B cell (primary cell): ENCODE data around the gene DNAH8.

Experiments
- EZH2 ChIP-seq: IDR thresholded peaks from 2 replicates; pipeline ENCODE4 v1.6.1; 2012; ENCODE audit warnings: borderline replicate concordance, low read depth, mild to moderate bottlenecking, moderate library complexity, low read length; ENCODE audit not compliant: insufficient read depth, poor library complexity, severe bottlenecking
- TF ChIP-seq, protein P1 (sequence below): fragments of 200-600 bp; IDR thresholded peaks from one replicate; pipeline ENCODE4 v1.8.0; 2022; ENCODE audit warnings: antibody characterized with exemption, mild to moderate bottlenecking

GRCh38 chr6:39007575-39007974 is 292.5 kb downstream of the DNAH8 start:
- TF ChIP-seq, protein P1, sequence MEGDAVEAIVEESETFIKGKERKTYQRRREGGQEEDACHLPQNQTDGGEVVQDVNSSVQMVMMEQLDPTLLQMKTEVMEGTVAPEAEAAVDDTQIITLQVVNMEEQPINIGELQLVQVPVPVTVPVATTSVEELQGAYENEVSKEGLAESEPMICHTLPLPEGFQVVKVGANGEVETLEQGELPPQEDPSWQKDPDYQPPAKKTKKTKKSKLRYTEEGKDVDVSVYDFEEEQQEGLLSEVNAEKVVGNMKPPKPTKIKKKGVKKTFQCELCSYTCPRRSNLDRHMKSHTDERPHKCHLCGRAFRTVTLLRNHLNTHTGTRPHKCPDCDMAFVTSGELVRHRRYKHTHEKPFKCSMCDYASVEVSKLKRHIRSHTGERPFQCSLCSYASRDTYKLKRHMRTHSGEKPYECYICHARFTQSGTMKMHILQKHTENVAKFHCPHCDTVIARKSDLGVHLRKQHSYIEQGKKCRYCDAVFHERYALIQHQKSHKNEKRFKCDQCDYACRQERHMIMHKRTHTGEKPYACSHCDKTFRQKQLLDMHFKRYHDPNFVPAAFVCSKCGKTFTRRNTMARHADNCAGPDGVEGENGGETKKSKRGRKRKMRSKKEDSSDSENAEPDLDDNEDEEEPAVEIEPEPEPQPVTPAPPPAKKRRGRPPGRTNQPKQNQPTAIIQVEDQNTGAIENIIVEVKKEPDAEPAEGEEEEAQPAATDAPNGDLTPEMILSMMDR, result no peak
- TF ChIP-seq EZH2, result no peak
